ENCODE results near the gene HIPK2. TPM values are rescaled to one million over a fixed set of nuclear protein-coding genes. Genes with fewer than 3 reads are reported as not detected.

HIPK2 gene
- total and polyA plus RNA-seq, 2 experiments from 2014 or later: 7.3 to 16.9 TPM

DNA sequence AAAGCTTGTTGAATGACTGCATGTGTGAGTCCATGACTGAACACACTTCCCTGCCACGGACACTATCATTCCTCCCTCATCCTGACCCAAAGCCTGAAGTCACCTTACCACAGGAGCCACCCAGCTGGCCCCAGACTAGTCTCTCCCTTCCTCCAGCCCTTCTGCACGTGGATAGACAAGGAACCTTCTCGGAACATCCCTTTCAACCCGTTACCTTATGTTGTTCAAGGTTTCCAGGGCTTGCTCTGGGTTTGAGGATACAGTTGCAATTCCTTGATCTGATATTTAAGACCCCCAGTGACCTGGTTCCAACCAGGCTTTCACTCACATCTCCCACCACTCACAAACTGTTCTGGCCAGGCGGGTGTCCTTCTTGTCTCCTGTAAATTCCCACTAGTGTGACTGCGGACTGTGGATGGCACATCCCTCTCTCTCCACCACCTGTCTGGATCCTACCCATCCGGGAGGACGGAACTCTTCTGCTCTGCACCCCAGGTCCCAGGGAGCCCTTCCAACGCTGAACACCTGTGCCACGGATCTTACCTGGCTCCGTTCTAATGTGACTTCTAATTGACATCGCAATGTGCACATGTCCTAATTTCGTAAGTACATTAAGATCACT, 62.5 kb downstream of the HIPK2 start:
- Mint-ChIP-seq H3K27ac (no peak overlapping the region), H3K4me1 (peaks cover 42% of the 10 kb centered on the region), H3K36me3 (ENCODE audit: low read depth) (peaks cover 28% of the 10 kb centered on the region), H3K4me3 (no peak overlapping the region), H3K9me3 (no peaks in the 10 kb centered on the region), H3K27me3 (ENCODE audit: insufficient read depth, low read depth, poor library complexity) (peaks cover 13% of the 10 kb centered on the region)
- H3K4me1 ChIP-seq (ENCODE audit: insufficient read depth): peaks cover 20% of the 10 kb centered on the region
- H3K27ac ChIP-seq (ENCODE audit: low read depth): no peak overlapping the region
- 0 out of 2 replicates have a peak, but pooled peaks cover 10% of the 10 kb centered on the region for H3K9me2 ChIP-seq (ENCODE audit: insufficient read depth)
- no peak overlapping the region for H3K4me2 ChIP-seq
- DNase-seq (ENCODE audit: low spot score): no peak
- H3K79me2 ChIP-seq (replicated peaks; ENCODE audit: insufficient read depth): no peaks in the 10 kb centered on the region; the same call in 1 of the 2 replicates
- H3K27me3 ChIP-seq (ENCODE audit: insufficient read depth): no peaks in the 10 kb centered on the region
- H3K36me3 ChIP-seq (ENCODE audit: insufficient read depth): no peaks in the 10 kb centered on the region
- H3K4me3 ChIP-seq: no peak overlapping the region
- ATAC-seq: no peak
- H3F3A ChIP-seq (replicated peaks; ENCODE audit: low read depth): no peaks in the 10 kb centered on the region
- H2AFZ ChIP-seq: no peak overlapping the region
- no peak for TF ChIP-seq ZNF331 (CRISPR knock-in tag; IDR thresholded peaks at IDR 0.05; ENCODE audit: low read depth)
- TF ChIP-seq ZNF114 (CRISPR knock-in tag; IDR thresholded peaks at IDR 0.05): no peak
- TF ChIP-seq EZH2 (IDR thresholded peaks at IDR 0.05; ENCODE audit: low read depth, unreplicated experiment): no peak
- no peak for TF ChIP-seq JUNB (IDR thresholded peaks at IDR 0.05; ENCODE audit: unreplicated experiment)
- no peak for TF ChIP-seq POLR2AphosphoS5 (IDR thresholded peaks at IDR 0.05; ENCODE audit: low read depth)
- TF ChIP-seq CREB1 (CRISPR knock-in tag; IDR thresholded peaks at IDR 0.05; ENCODE audit: low read depth): no peak
- TF ChIP-seq, protein P1, sequence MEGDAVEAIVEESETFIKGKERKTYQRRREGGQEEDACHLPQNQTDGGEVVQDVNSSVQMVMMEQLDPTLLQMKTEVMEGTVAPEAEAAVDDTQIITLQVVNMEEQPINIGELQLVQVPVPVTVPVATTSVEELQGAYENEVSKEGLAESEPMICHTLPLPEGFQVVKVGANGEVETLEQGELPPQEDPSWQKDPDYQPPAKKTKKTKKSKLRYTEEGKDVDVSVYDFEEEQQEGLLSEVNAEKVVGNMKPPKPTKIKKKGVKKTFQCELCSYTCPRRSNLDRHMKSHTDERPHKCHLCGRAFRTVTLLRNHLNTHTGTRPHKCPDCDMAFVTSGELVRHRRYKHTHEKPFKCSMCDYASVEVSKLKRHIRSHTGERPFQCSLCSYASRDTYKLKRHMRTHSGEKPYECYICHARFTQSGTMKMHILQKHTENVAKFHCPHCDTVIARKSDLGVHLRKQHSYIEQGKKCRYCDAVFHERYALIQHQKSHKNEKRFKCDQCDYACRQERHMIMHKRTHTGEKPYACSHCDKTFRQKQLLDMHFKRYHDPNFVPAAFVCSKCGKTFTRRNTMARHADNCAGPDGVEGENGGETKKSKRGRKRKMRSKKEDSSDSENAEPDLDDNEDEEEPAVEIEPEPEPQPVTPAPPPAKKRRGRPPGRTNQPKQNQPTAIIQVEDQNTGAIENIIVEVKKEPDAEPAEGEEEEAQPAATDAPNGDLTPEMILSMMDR (conservative IDR thresholded peaks at IDR 0.05; ENCODE audit: low read depth in 2 of 2): no peak
- TF ChIP-seq STAT1 (IDR thresholded peaks at IDR 0.05; ENCODE audit: unreplicated experiment): no peak
- TF ChIP-seq, protein P2, sequence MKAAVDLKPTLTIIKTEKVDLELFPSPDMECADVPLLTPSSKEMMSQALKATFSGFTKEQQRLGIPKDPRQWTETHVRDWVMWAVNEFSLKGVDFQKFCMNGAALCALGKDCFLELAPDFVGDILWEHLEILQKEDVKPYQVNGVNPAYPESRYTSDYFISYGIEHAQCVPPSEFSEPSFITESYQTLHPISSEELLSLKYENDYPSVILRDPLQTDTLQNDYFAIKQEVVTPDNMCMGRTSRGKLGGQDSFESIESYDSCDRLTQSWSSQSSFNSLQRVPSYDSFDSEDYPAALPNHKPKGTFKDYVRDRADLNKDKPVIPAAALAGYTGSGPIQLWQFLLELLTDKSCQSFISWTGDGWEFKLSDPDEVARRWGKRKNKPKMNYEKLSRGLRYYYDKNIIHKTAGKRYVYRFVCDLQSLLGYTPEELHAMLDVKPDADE (IDR thresholded peaks at IDR 0.05): no peak
- TF ChIP-seq EZH2phosphoT487 (IDR thresholded peaks at IDR 0.05; ENCODE audit: unreplicated experiment): no peak
- TF ChIP-seq, protein P3, sequence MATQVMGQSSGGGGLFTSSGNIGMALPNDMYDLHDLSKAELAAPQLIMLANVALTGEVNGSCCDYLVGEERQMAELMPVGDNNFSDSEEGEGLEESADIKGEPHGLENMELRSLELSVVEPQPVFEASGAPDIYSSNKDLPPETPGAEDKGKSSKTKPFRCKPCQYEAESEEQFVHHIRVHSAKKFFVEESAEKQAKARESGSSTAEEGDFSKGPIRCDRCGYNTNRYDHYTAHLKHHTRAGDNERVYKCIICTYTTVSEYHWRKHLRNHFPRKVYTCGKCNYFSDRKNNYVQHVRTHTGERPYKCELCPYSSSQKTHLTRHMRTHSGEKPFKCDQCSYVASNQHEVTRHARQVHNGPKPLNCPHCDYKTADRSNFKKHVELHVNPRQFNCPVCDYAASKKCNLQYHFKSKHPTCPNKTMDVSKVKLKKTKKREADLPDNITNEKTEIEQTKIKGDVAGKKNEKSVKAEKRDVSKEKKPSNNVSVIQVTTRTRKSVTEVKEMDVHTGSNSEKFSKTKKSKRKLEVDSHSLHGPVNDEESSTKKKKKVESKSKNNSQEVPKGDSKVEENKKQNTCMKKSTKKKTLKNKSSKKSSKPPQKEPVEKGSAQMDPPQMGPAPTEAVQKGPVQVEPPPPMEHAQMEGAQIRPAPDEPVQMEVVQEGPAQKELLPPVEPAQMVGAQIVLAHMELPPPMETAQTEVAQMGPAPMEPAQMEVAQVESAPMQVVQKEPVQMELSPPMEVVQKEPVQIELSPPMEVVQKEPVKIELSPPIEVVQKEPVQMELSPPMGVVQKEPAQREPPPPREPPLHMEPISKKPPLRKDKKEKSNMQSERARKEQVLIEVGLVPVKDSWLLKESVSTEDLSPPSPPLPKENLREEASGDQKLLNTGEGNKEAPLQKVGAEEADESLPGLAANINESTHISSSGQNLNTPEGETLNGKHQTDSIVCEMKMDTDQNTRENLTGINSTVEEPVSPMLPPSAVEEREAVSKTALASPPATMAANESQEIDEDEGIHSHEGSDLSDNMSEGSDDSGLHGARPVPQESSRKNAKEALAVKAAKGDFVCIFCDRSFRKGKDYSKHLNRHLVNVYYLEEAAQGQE (IDR thresholded peaks at IDR 0.05; ENCODE audit: unreplicated experiment): no peak
- TF ChIP-seq, protein P4, sequence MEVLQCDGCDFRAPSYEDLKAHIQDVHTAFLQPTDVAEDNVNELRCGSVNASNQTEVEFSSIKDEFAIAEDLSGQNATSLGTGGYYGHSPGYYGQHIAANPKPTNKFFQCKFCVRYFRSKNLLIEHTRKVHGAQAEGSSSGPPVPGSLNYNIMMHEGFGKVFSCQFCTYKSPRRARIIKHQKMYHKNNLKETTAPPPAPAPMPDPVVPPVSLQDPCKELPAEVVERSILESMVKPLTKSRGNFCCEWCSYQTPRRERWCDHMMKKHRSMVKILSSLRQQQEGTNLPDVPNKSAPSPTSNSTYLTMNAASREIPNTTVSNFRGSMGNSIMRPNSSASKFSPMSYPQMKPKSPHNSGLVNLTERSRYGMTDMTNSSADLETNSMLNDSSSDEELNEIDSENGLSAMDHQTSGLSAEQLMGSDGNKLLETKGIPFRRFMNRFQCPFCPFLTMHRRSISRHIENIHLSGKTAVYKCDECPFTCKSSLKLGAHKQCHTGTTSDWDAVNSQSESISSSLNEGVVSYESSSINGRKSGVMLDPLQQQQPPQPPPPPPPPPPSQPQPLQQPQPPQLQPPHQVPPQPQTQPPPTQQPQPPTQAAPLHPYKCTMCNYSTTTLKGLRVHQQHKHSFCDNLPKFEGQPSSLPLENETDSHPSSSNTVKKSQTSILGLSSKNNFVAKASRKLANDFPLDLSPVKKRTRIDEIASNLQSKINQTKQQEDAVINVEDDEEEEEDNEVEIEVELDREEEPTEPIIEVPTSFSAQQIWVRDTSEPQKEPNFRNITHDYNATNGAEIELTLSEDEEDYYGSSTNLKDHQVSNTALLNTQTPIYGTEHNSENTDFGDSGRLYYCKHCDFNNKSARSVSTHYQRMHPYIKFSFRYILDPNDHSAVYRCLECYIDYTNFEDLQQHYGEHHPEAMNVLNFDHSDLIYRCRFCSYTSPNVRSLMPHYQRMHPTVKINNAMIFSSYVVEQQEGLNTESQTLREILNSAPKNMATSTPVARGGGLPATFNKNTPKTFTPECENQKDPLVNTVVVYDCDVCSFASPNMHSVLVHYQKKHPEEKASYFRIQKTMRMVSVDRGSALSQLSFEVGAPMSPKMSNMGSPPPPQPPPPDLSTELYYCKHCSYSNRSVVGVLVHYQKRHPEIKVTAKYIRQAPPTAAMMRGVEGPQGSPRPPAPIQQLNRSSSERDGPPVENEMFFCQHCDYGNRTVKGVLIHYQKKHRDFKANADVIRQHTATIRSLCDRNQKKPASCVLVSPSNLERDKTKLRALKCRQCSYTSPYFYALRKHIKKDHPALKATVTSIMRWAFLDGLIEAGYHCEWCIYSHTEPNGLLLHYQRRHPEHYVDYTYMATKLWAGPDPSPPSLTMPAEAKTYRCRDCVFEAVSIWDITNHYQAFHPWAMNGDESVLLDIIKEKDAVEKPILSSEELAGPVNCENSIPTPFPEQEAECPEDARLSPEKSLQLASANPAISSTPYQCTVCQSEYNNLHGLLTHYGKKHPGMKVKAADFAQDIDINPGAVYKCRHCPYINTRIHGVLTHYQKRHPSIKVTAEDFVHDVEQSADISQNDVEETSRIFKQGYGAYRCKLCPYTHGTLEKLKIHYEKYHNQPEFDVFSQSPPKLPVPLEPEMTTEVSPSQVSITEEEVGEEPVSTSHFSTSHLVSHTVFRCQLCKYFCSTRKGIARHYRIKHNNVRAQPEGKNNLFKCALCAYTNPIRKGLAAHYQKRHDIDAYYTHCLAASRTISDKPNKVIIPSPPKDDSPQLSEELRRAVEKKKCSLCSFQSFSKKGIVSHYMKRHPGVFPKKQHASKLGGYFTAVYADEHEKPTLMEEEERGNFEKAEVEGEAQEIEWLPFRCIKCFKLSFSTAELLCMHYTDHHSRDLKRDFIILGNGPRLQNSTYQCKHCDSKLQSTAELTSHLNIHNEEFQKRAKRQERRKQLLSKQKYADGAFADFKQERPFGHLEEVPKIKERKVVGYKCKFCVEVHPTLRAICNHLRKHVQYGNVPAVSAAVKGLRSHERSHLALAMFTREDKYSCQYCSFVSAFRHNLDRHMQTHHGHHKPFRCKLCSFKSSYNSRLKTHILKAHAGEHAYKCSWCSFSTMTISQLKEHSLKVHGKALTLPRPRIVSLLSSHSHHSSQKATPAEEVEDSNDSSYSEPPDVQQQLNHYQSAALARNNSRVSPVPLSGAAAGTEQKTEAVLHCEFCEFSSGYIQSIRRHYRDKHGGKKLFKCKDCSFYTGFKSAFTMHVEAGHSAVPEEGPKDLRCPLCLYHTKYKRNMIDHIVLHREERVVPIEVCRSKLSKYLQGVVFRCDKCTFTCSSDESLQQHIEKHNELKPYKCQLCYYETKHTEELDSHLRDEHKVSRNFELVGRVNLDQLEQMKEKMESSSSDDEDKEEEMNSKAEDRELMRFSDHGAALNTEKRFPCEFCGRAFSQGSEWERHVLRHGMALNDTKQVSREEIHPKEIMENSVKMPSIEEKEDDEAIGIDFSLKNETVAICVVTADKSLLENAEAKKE (CRISPR knock-in tag; IDR thresholded peaks at IDR 0.05): no peak
- TF ChIP-seq NANOG (IDR thresholded peaks at IDR 0.05; ENCODE audit: borderline replicate concordance): no peak
- H4K20me1 ChIP-seq (replicated peaks; ENCODE audit: insufficient read depth): 0 out of 2 replicates have a peak, but pooled peaks cover 5% of the 10 kb centered on the region

Measured in GM23338 (cell line).